Measurements from ENCODE around the gene HEMGN.

HEMGN gene

GRCh38 chr9:97982683-97983588 lies 45.0 kb upstream of the HEMGN start, which contains the start of gene ANP32B:
Gene ANP32B (plus strand): TSS chr9:97983341. CDS start chr9:97983556, 215 bp downstream.
- peak; percentile 92 for TF ChIP-seq CTCF (IDR thresholded peaks at IDR 0.05; ENCODE audit: control insufficient read depth, extremely low read depth, insufficient read depth)
- H3K4me3 ChIP-seq (ENCODE audit: low read depth, low read length) = peak within 1 kb of the TSS; percentile 86
- peak; percentile 50 for DNase-seq (ENCODE audit: low read depth)

GRCh38 chr9:97981846-97982682 lies 44.1 kb upstream of the HEMGN start:
- no peak for DNase-seq (ENCODE audit: low read depth)
- TF ChIP-seq CTCF (IDR thresholded peaks at IDR 0.05; ENCODE audit: control insufficient read depth, extremely low read depth, insufficient read depth) = no peak

GRCh38 chr9:97980918-97981845 lies 43.2 kb upstream of the HEMGN start:
- no peak for TF ChIP-seq CTCF (IDR thresholded peaks at IDR 0.05; ENCODE audit: control insufficient read depth, extremely low read depth, insufficient read depth)
- no peak overlapping the region for H3K4me3 ChIP-seq (ENCODE audit: low read depth, low read length)
- no peak for DNase-seq (ENCODE audit: low read depth)

More at GRCh38 chr9:97981846-97982682, 44.1 kb upstream of the HEMGN start:
- H3K4me3 ChIP-seq (ENCODE audit: low read depth, low read length) = peak overlapping the region; percentile 86

GRCh38 chr9:97980479-97980803 lies 42.5 kb upstream of the HEMGN start:
- TF ChIP-seq CTCF (IDR thresholded peaks at IDR 0.05; ENCODE audit: control insufficient read depth, extremely low read depth, insufficient read depth) = no peak
- DNase-seq (ENCODE audit: low read depth) = no peak

GRCh38 chr9:97979788-97980478 lies 42.0 kb upstream of the HEMGN start:
- no peak for DNase-seq (ENCODE audit: low read depth)
- TF ChIP-seq CTCF (IDR thresholded peaks at IDR 0.05; ENCODE audit: control insufficient read depth, extremely low read depth, insufficient read depth) = no peak
- H3K4me3 ChIP-seq (ENCODE audit: low read depth, low read length) = no peak overlapping the region

More at GRCh38 chr9:97980479-97980803, 42.5 kb upstream of the HEMGN start:
- H3K4me3 ChIP-seq (ENCODE audit: low read depth, low read length) = no peak overlapping the region
